ENCODE data around the gene SQOR.

SQOR gene

DNA sequence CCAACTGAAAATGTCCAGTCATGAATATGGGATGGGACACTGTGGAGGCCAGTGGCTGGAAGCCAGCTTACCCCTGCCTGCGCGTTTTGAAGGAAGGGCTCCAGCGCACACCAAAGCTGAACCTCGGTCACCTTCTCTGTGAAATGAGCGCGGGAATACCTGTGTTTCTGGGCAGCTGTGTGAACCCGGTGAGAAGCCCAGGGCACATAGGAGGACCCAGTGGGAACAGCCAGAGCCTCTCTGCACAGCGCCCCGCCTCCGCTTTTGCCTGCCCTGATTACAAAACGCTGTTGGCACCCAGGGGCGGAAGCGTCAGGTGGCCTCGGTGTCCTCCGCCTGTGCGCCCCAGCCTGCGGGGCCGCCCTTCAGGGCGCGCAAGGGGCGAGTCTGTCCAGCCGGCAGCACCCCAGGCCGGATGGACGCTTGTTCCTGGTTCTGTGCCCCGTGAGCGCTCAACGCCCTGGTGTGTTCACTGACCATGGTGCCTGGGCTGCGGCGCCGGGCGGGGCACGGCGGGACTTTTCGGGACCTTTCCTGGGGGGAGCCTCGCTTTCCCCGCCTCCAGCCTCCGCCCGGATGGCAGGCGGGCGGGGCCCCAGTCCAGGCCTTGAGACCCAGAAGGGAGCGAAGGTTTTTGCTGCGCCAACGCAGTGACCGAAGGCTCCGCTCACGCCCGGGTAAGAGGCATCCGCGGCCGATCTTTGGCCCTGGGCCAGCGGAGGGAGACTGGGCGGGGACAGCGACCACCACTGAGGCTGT, at the start of gene SQOR:
SQOR (plus strand) TSS at position 598 of the 759 bp plus-strand sequence. CDS start 23,895 bp downstream, outside the sequence.
- Histone ChIP-seq H3K9me3 (ENCODE audit: control insufficient read depth in 5 of 5, low read length in 5 of 5) (no peaks in the 10 kb centered on the region), H3K27ac (ENCODE audit: low read depth, low read length) (peak within 1 kb of the TSS; percentile 92), H3K36me3 (ENCODE audit: control insufficient read depth in 5 of 5, insufficient read depth in 5 of 5, low read length in 5 of 5) (no peaks in the 10 kb centered on the region), H3K27me3 (ENCODE audit: control insufficient read depth in 5 of 5, insufficient read depth in 4 of 5, low read length in 5 of 5) (no peaks in the 10 kb centered on the region), H3K9ac (ENCODE audit: low read length in 5 of 5) (peak within 1 kb of the TSS; percentile 30 to 96 (median 94)), H3K4me3 (ENCODE audit: low read depth in 1 of 5, low read length in 5 of 5) (peak within 1 kb of the TSS; percentile 84 to 97 (median 93)), H3K4me1 (ENCODE audit: control insufficient read depth in 5 of 5, insufficient read depth in 5 of 5, low read length in 5 of 5) (peaks cover 5 to 61% (median 42%) of the 10 kb centered on the region in 5 donors)

DNA sequence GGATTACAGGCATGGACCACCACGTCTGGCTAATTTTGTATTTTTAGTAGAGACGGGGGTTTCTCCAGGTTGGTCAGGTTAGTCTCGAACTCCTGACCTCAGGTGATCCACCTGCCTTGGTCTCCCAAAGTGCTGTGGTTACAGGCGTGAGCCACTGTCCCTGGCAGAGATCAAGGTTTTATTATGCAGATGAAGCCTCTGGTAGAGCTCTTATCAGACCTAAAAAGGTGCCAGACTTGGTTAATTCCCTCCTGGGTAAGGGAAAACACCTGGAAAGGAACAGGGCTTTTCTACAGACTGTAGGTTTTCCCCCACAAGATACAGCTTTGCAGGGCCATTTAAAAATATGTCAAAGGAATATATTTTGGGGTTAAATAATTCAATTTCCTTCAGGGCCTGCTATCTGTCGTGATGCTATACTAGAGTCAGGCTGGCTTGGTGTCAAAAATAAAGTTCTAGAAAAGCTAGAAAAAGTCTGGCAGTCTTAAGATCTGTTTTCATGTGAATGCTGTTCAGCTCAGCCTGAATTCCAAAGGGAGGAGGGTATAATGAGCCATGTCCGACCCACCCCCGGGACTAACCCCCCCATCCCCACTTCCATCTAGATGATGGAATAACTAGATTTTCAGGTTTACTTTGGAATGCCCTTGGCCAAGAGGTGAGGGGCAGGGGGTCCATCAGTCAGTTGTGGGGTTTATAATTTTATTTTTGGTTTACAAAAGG, 49.6 kb upstream of the SQOR start:
- no peak overlapping the region for H3K9ac ChIP-seq (ENCODE audit: low read length in 5 of 5)
- H3K36me3 ChIP-seq (ENCODE audit: control insufficient read depth in 5 of 5, insufficient read depth in 5 of 5, low read length in 5 of 5) = no peaks in the 10 kb centered on the region
- no peak overlapping the region for H3K27ac ChIP-seq (ENCODE audit: low read depth, low read length)
- H3K4me3 ChIP-seq (ENCODE audit: low read depth in 1 of 5, low read length in 5 of 5) = no peak overlapping the region
- peaks cover 11 to 33% (median 28%) of the 10 kb centered on the region in 5 donors for H3K4me1 ChIP-seq (ENCODE audit: control insufficient read depth in 5 of 5, insufficient read depth in 5 of 5, low read length in 5 of 5)
- peaks cover 0 to 2% (median 0%) of the 10 kb centered on the region in 5 donors for H3K27me3 ChIP-seq (ENCODE audit: control insufficient read depth in 5 of 5, insufficient read depth in 4 of 5, low read length in 5 of 5)
- H3K9me3 ChIP-seq (ENCODE audit: control insufficient read depth in 5 of 5, low read length in 5 of 5) = no peaks in the 10 kb centered on the region

DNA sequence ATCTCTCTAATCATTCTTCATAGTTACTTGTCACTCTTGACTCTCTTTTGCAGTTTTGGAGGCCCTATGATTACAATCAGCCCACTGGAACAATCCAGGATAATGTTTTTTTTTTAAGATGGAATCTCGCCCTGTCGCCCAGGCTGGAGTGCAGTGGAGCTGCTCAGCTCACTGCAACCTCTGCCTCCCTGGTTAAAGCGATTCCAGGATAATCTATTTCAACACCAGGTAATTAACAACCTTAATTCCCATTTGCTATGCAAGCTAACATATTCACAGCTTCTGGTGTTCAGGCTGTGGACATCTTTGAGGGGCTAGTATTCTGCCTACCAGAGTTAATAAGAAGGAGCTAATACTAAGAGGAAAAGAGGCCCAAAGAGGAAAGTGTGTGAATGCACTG, 48.7 kb upstream of the SQOR start:
- no peaks in the 10 kb centered on the region for H3K36me3 ChIP-seq (ENCODE audit: control insufficient read depth in 5 of 5, insufficient read depth in 5 of 5, low read length in 5 of 5)
- H3K9ac ChIP-seq (ENCODE audit: low read length in 5 of 5) = peak overlapping the region; percentile 97 to 99 (median 99)
- H3K27ac ChIP-seq (ENCODE audit: low read depth, low read length) = peak overlapping the region; percentile 100
- H3K4me3 ChIP-seq (ENCODE audit: low read depth in 1 of 5, low read length in 5 of 5) = peak overlapping the region; percentile 79 to 95 (median 90)
- peaks cover 11 to 38% (median 28%) of the 10 kb centered on the region in 5 donors for H3K4me1 ChIP-seq (ENCODE audit: control insufficient read depth in 5 of 5, insufficient read depth in 5 of 5, low read length in 5 of 5)
- H3K9me3 ChIP-seq (ENCODE audit: control insufficient read depth in 5 of 5, low read length in 5 of 5) = no peaks in the 10 kb centered on the region
- peaks cover 0 to under 1% (median 0%) of the 10 kb centered on the region in 5 donors for H3K27me3 ChIP-seq (ENCODE audit: control insufficient read depth in 5 of 5, insufficient read depth in 4 of 5, low read length in 5 of 5)

DNA sequence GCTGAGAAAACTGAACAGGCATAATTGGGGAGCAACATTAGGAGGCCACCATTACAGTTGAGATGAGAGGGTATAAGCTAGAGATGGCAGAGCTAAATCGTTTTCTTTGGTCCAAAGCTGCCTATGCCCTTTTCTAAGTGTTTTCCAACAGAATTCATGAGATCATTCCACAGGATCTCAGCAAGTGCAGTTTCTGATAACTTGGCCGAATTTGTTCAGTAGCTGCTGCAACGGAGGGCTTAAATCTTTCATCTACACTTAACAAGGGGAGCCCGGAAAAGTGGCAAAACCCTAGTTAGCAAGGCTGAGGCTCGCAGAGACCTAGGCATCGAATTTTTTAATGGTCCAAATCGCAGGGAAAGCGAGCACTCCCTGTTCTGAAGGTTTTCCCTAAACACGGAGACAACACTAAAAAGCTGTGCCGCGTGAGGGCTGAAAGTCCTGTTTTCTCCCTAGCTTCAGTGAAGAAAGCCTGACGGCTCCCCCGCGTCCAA, 48.2 kb upstream of the SQOR start:
- Histone ChIP-seq H3K9me3 (ENCODE audit: control insufficient read depth in 5 of 5, low read length in 5 of 5) (no peaks in the 10 kb centered on the region), H3K36me3 (ENCODE audit: control insufficient read depth in 5 of 5, insufficient read depth in 5 of 5, low read length in 5 of 5) (no peaks in the 10 kb centered on the region), H3K9ac (ENCODE audit: low read length in 5 of 5) (peak overlapping the region; percentile 97 to 99 (median 99)), H3K4me3 (ENCODE audit: low read depth in 1 of 5, low read length in 5 of 5) (peak overlapping the region; percentile 79 to 95 (median 90)), H3K4me1 (ENCODE audit: control insufficient read depth in 5 of 5, insufficient read depth in 5 of 5, low read length in 5 of 5) (peaks cover 11 to 38% (median 28%) of the 10 kb centered on the region in 5 donors), H3K27me3 (ENCODE audit: control insufficient read depth in 5 of 5, insufficient read depth in 4 of 5, low read length in 5 of 5) (no peaks in the 10 kb centered on the region), H3K27ac (ENCODE audit: low read depth, low read length) (peak overlapping the region; percentile 100)

DNA sequence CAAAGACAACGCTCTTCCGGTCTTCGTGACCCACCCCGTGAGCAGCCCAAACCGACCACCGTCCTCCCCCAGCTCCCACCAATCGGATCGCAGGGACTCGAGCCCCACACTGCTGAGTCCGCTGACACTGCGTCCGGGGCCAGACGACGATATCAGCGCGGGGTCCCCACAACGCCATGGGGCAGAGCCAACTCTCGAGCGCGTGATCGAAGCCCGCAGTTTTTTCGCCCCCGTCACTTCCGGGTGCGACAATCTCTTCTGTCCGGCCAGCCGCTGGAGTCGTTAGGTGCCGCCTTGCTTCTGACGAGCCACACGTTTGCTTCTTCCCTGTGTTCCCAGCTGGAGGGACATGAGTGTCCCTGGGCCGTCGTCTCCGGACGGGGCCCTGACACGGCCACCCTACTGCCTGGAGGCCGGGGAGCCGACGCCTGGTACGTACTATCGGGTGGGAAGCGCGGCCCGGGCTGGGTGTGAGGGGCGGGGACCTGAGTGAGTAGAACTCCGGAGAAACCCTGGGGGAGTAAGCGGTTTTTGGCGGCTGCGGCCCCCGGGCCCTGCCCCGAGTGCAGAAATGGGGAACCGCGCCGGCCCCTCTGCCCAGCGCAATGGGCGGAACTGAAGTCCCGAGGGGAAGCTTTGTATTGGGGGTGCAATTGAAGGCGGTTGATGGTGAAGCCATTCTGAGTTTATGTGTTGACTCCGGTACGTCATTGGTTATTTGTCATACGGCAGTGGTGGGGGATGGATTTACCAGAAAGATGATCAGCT, 47.5 kb upstream of the SQOR start, which contains the start of gene BLOC1S6:
BLOC1S6 (plus strand) TSS at position 285 of the 768 bp plus-strand sequence; CDS start at position 350, 65 bp downstream.
- H3K9ac ChIP-seq (ENCODE audit: low read length in 5 of 5) = peak within 1 kb of the TSS; percentile 97 to 99 (median 99)

DNA sequence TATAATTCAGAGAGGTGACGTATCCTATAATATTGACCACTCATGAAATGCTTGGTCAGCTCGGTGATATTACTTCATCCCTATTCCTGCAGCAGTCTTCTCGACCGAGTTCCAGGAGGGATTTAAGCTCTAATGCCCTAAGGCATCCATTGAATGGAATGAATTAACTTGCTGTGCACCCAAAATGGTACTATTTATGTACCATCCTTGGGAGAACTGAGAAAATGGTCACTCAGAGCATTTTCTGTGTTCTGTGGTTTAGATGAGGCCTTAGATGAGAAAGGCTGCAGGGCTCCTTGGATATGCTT, 47.0 kb upstream of the SQOR start:
- H3K4me3 ChIP-seq (ENCODE audit: low read depth in 1 of 5, low read length in 5 of 5) = peak overlapping the region; percentile 79 to 95 (median 90)
- H3K27me3 ChIP-seq (ENCODE audit: control insufficient read depth in 5 of 5, insufficient read depth in 4 of 5, low read length in 5 of 5) = no peaks in the 10 kb centered on the region
- H3K4me1 ChIP-seq (ENCODE audit: control insufficient read depth in 5 of 5, insufficient read depth in 5 of 5, low read length in 5 of 5) = peaks cover 11 to 38% (median 28%) of the 10 kb centered on the region in 5 donors
- peak overlapping the region; percentile 100 for H3K27ac ChIP-seq (ENCODE audit: low read depth, low read length)
- H3K9me3 ChIP-seq (ENCODE audit: control insufficient read depth in 5 of 5, low read length in 5 of 5) = no peaks in the 10 kb centered on the region
- peak overlapping the region; percentile 79 to 99 (median 99) for H3K9ac ChIP-seq (ENCODE audit: low read length in 5 of 5)
- peaks cover 0 to 5% (median 0%) of the 10 kb centered on the region in 5 donors for H3K36me3 ChIP-seq (ENCODE audit: control insufficient read depth in 5 of 5, insufficient read depth in 5 of 5, low read length in 5 of 5)

More for the DNA sequence above, 47.5 kb upstream of the SQOR start, which contains the start of gene BLOC1S6:
- Histone ChIP-seq H3K4me1 (ENCODE audit: control insufficient read depth in 5 of 5, insufficient read depth in 5 of 5, low read length in 5 of 5) (peaks cover 11 to 38% (median 28%) of the 10 kb centered on the region in 5 donors), H3K27me3 (ENCODE audit: control insufficient read depth in 5 of 5, insufficient read depth in 4 of 5, low read length in 5 of 5) (no peaks in the 10 kb centered on the region), H3K36me3 (ENCODE audit: control insufficient read depth in 5 of 5, insufficient read depth in 5 of 5, low read length in 5 of 5) (no peaks in the 10 kb centered on the region), H3K4me3 (ENCODE audit: low read depth in 1 of 5, low read length in 5 of 5) (peak within 1 kb of the TSS; percentile 79 to 95 (median 90)), H3K9me3 (ENCODE audit: control insufficient read depth in 5 of 5, low read length in 5 of 5) (no peaks in the 10 kb centered on the region), H3K27ac (ENCODE audit: low read depth, low read length) (peak within 1 kb of the TSS; percentile 100)

DNA sequence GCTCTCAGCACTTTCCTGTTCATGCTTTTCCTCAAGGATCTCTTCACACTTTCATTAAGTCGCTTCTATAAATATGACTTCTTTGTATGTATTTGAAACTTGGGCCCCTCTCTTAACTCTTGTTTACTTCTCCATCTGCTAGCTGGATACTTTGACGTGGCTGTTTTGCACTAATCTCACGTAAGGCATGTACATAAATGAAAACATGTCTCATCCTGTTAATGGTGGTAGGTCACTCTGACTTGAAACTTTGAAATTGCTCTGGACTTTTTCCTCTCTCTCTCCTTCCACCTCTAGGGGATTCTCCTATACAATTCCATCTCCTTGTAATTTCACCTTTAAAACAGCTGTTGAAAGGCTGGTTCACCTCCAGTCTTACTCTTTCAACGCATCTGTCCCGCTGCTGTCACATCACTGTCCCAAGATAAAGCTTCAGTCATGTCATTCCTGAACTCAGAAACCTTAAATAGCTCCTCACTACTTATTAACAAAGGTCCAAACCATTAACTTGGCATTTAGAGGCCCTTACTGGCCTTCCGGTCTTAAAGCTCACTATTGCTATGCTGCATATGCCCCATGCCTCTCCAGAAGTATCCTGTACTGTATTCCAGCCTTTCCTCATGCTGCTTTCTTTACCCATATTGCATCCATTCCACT, 46.5 kb upstream of the SQOR start:
- Histone ChIP-seq H3K36me3 (ENCODE audit: control insufficient read depth in 5 of 5, insufficient read depth in 5 of 5, low read length in 5 of 5) (peaks cover 0 to 5% (median 0%) of the 10 kb centered on the region in 5 donors), H3K9ac (ENCODE audit: low read length in 5 of 5) (peak overlapping the region; percentile 79 to 99 (median 99)), H3K4me3 (ENCODE audit: low read depth in 1 of 5, low read length in 5 of 5) (peak overlapping the region; percentile 79 to 95 (median 90)), H3K27ac (ENCODE audit: low read depth, low read length) (peak overlapping the region; percentile 100), H3K27me3 (ENCODE audit: control insufficient read depth in 5 of 5, insufficient read depth in 4 of 5, low read length in 5 of 5) (no peaks in the 10 kb centered on the region), H3K4me1 (ENCODE audit: control insufficient read depth in 5 of 5, insufficient read depth in 5 of 5, low read length in 5 of 5) (peaks cover 11 to 38% (median 28%) of the 10 kb centered on the region in 5 donors), H3K9me3 (ENCODE audit: control insufficient read depth in 5 of 5, low read length in 5 of 5) (no peaks in the 10 kb centered on the region)

DNA sequence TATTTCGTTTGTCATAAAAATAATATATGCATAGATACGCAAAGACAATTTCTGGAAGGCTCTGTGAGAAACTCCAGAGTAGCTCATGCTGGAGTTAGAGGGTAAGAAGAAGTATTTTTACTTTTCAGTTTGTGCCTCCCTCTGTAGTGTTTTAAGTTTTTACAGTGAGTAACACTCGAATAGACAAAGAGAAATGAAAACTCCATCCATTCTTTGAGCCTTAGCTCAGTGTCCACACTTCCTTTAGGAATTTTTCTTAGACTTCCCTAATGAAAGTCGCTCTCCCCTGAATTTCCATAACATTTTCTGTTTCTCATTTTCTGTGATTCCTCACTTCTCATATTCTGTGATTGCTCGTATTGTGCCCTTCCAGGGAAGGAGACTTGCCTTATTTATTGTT, 45.6 kb upstream of the SQOR start:
- peak overlapping the region in 2 of 5 donors; percentile 79 to 99 for H3K9ac ChIP-seq (ENCODE audit: low read length in 5 of 5)
- peaks cover 0 to 7% (median 3%) of the 10 kb centered on the region in 5 donors for H3K36me3 ChIP-seq (ENCODE audit: control insufficient read depth in 5 of 5, insufficient read depth in 5 of 5, low read length in 5 of 5)
- H3K27me3 ChIP-seq (ENCODE audit: control insufficient read depth in 5 of 5, insufficient read depth in 4 of 5, low read length in 5 of 5) = no peaks in the 10 kb centered on the region
- peak overlapping the region; percentile 100 for H3K27ac ChIP-seq (ENCODE audit: low read depth, low read length)
- peak overlapping the region in 1 of 5 donors; percentile 91 for H3K4me3 ChIP-seq (ENCODE audit: low read depth in 1 of 5, low read length in 5 of 5)
- no peaks in the 10 kb centered on the region for H3K9me3 ChIP-seq (ENCODE audit: control insufficient read depth in 5 of 5, low read length in 5 of 5)
- H3K4me1 ChIP-seq (ENCODE audit: control insufficient read depth in 5 of 5, insufficient read depth in 5 of 5, low read length in 5 of 5) = peaks cover 11 to 38% (median 28%) of the 10 kb centered on the region in 5 donors

DNA sequence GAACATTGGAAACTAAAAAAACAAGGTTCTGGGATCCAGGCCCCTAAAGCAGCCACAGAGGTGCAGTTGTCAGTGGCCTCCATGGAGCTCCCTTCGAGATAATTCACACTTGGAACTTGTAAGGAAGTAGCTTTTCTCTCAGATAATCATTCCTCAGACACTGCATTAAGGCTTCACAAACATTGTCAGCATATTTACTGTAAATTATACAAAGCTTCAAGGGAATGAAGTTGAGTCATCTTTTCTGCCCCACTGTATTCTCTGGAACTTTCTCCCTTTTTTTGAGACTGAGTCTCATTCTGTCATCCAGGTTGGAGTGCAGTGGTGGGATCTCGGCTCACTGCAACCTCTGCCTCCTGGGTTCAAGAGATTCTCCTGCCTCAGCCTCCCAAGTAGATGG, 40.5 kb upstream of the SQOR start:
- H3K27ac ChIP-seq (ENCODE audit: low read depth, low read length) = no peak overlapping the region
- H3K4me3 ChIP-seq (ENCODE audit: low read depth in 1 of 5, low read length in 5 of 5) = no peak overlapping the region
- no peaks in the 10 kb centered on the region for H3K27me3 ChIP-seq (ENCODE audit: control insufficient read depth in 5 of 5, insufficient read depth in 4 of 5, low read length in 5 of 5)
- H3K36me3 ChIP-seq (ENCODE audit: control insufficient read depth in 5 of 5, insufficient read depth in 5 of 5, low read length in 5 of 5) = peaks cover 3 to 22% (median 9%) of the 10 kb centered on the region in 5 donors
- no peak overlapping the region for H3K9ac ChIP-seq (ENCODE audit: low read length in 5 of 5)
- no peaks in the 10 kb centered on the region for H3K9me3 ChIP-seq (ENCODE audit: control insufficient read depth in 5 of 5, low read length in 5 of 5)
- peaks cover 0 to 8% (median 6%) of the 10 kb centered on the region in 5 donors for H3K4me1 ChIP-seq (ENCODE audit: control insufficient read depth in 5 of 5, insufficient read depth in 5 of 5, low read length in 5 of 5)

Measured in subcutaneous abdominal adipose tissue (tissue), 5 donors.